Measurements from ENCODE around the gene ZNF236. TPM values are rescaled to one million over a fixed set of nuclear protein-coding genes. Genes with fewer than 3 reads are reported as not detected.

ZNF236 gene
- total RNA-seq, 1 donor from 2014 or later: 21.0 TPM

DNA sequence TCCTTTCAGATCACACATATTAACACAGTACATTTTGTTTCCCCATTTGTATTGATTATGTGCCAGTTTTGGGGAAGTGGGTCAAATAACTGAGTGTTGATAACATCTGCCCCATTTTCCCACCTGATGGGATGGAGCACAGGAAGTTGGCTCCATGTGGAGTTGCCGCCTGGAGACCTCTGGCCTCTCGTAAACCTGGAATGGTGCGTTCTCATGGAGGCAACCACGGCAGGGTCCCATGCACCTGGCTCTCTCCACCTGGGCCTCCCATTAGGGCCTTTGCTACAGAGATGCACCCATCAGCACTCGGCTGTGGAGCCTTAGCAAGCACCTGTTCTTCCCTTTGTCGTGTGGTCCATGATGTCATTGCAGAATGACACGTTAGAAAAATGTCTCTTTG lies 179.6 kb downstream of the ZNF236 start:
- Mint-ChIP-seq H3K27me3 (ENCODE audit: unreplicated experiment) (peaks cover 5% of the 10 kb centered on the region), H3K4me3 (ENCODE audit: unreplicated experiment) (no peak overlapping the region), H3K9me3 (ENCODE audit: unreplicated experiment) (peaks cover 9% of the 10 kb centered on the region), H3K36me3 (ENCODE audit: unreplicated experiment) (peaks cover 6% of the 10 kb centered on the region), H3K4me1 (ENCODE audit: low read depth, unreplicated experiment) (peaks cover 50% of the 10 kb centered on the region), H3K27ac (ENCODE audit: unreplicated experiment) (peak overlapping the region; percentile 93)
- no peak for DNase-seq
- TF ChIP-seq CTCF (IDR thresholded peaks at IDR 0.05; ENCODE audit: partially characterized antibody, unreplicated experiment): no peak

DNA sequence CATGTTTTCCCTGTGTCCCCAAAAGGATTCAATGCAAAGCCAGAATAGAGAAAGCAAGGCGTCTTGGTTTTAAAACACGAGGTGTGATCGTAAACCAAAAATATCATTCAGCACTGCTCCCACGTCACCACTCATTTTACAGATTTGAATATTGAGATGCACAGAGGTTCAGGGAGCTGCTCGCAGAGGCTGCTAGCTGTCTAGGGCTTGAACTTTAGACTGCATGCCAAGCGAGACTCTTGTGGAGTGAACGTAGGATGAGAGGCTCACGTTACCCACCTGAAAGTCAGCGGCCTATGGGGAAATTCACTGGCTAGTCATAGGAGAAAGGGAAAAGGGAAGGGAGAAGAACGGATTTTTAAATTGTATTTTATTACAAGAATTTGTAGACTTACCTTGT lies 180.1 kb downstream of the ZNF236 start:
- Mint-ChIP-seq H3K4me1 (ENCODE audit: low read depth, unreplicated experiment) (peaks cover 49% of the 10 kb centered on the region), H3K27ac (ENCODE audit: unreplicated experiment) (peak overlapping the region; percentile 93), H3K4me3 (ENCODE audit: unreplicated experiment) (peak overlapping the region; percentile 73), H3K27me3 (ENCODE audit: unreplicated experiment) (peaks cover 5% of the 10 kb centered on the region), H3K36me3 (ENCODE audit: unreplicated experiment) (peaks cover 6% of the 10 kb centered on the region), H3K9me3 (ENCODE audit: unreplicated experiment) (peaks cover 9% of the 10 kb centered on the region)
- no peak for DNase-seq
- no peak for TF ChIP-seq CTCF (IDR thresholded peaks at IDR 0.05; ENCODE audit: partially characterized antibody, unreplicated experiment)

DNA sequence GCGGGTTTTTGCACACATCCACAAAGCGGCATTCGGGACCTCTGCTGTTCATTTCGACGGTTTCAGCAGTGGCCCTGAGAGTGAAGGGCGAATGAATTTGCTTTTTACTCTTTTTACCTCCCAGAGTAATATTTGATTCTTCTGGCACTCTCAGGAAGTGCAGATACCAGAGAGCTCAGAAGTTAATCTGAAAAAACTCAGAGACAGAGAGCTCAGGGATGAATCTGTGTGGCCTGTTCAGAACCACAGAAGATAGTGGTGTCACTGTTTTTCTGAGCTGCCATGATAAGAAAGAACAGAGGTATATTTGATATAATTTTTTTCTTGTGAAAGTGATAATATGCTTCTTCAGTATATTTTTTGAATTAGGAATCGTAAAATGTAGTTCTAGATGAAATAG lies 181.0 kb downstream of the ZNF236 start:
- no peak for DNase-seq
- TF ChIP-seq CTCF (IDR thresholded peaks at IDR 0.05; ENCODE audit: partially characterized antibody, unreplicated experiment): no peak
- peaks cover 48% of the 10 kb centered on the region for H3K4me1 Mint-ChIP-seq (ENCODE audit: low read depth, unreplicated experiment)
- H3K4me3 Mint-ChIP-seq (ENCODE audit: unreplicated experiment): no peak overlapping the region
- peaks cover 5% of the 10 kb centered on the region for H3K27me3 Mint-ChIP-seq (ENCODE audit: unreplicated experiment)
- peaks cover 7% of the 10 kb centered on the region for H3K9me3 Mint-ChIP-seq (ENCODE audit: unreplicated experiment)
- H3K27ac Mint-ChIP-seq (ENCODE audit: unreplicated experiment): peak overlapping the region; percentile 93
- peaks cover under 1% of the 10 kb centered on the region for H3K36me3 Mint-ChIP-seq (ENCODE audit: unreplicated experiment)

DNA sequence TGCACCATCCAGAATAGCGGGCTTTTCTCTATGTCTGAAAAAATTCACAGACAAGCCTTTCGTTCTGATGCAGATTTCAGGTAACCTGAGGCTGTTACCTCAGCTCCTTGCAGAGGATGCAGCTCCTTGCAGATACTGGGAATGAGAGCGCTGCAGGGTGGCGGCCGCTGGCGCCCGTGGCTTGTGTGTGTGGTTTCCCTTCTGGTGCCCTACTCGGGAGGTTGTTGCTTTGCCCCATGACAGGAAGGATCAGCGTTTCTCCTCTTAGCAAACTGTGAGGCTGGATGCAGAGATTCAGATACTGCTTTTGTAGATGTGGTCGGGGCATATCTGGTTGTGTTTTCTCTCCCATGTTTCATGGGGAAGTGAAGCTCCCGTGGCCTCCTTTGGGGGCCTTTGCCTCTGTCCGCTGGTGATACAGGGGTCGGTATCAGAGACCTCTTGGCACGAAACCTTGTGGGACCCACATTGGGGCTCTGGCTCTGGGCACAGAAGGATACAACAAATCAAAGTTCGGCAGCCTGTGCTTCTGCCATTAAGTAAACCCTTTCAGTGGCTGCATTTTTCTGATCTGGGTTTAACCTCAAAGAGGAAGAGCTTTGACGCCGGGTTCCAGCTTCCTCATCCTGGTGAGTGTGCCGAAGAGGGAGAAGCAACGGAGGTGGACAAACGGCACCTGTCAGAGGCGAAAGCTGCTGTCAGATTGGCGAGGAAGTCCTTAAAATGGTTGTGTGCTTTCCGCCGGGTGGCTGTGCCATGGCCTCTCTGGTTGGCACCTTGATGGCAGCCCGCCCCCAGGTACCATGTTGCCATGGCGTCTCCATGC lies 182.4 kb downstream of the ZNF236 start:
- Mint-ChIP-seq H3K9me3 (ENCODE audit: unreplicated experiment) (peaks cover 9% of the 10 kb centered on the region), H3K4me1 (ENCODE audit: low read depth, unreplicated experiment) (peaks cover 43% of the 10 kb centered on the region), H3K27ac (ENCODE audit: unreplicated experiment) (no peak overlapping the region), H3K36me3 (ENCODE audit: unreplicated experiment) (no peaks in the 10 kb centered on the region), H3K27me3 (ENCODE audit: unreplicated experiment) (peaks cover 9% of the 10 kb centered on the region), H3K4me3 (ENCODE audit: unreplicated experiment) (no peak overlapping the region)
- no peak for TF ChIP-seq CTCF (IDR thresholded peaks at IDR 0.05; ENCODE audit: partially characterized antibody, unreplicated experiment)
- DNase-seq: no peak

- DNase-seq: no peak
- peaks cover 46% of the 10 kb centered on the region for H3K4me1 Mint-ChIP-seq (ENCODE audit: low read depth, unreplicated experiment)
- H3K4me3 Mint-ChIP-seq (ENCODE audit: unreplicated experiment): no peak overlapping the region
- H3K27ac Mint-ChIP-seq (ENCODE audit: unreplicated experiment): no peak overlapping the region
- peaks cover 13% of the 10 kb centered on the region for H3K27me3 Mint-ChIP-seq (ENCODE audit: unreplicated experiment)
- TF ChIP-seq CTCF (IDR thresholded peaks at IDR 0.05; ENCODE audit: partially characterized antibody, unreplicated experiment): no peak
- H3K36me3 Mint-ChIP-seq (ENCODE audit: unreplicated experiment): no peaks in the 10 kb centered on the region
- peaks cover 11% of the 10 kb centered on the region for H3K9me3 Mint-ChIP-seq (ENCODE audit: unreplicated experiment)
Observed at GRCh38 chr18:77005651-77006195, 183.4 kb downstream of the ZNF236 start.
